ENCODE results near the gene CCT3. TPM values are rescaled to one million over a fixed set of nuclear protein-coding genes. Genes with fewer than 3 reads are reported as not detected.

Gene CCT3
- total RNA-seq, 1 experiment from 2014 or later = 325 TPM

DNA sequence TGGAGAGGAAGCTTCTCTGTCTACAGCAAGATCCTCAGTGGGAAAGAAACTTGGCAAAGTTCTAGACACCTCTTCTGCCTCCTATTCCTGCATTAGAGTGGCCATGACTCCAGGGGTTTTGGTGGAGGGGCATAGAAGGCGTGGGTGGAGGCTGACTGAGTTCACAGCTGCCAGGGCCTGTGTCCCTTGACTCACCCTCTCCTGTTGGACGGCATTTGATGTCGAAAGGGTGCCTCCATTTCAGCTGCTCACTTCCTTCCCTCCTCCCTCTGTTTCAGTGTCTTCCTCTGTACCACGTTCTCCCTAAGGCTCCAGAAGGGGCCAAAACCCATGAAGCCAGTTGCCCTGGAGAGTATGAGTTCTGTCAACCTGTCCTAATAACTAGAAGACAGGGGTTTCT is 53.3 kb downstream of the CCT3 start:
- no peaks in the 10 kb centered on the region for H3K9me2 ChIP-seq (replicated peaks; ENCODE audit: insufficient read depth, low read length)
- H3K9me3 ChIP-seq (ENCODE audit: low read length) = no peaks in the 10 kb centered on the region
- H3K4me1 ChIP-seq (ENCODE audit: low read length) = peaks cover 24% of the 10 kb centered on the region
- no peak overlapping the region for H2AFZ ChIP-seq (ENCODE audit: low read length)
- H3K36me3 ChIP-seq (ENCODE audit: insufficient read depth, low read length) = peaks cover 11% of the 10 kb centered on the region; the same call in 1 of the 2 replicates
- peaks cover 20% of the 10 kb centered on the region; the same call in 1 of the 2 replicates for H4K20me1 ChIP-seq (ENCODE audit: insufficient read depth, low read depth, low read length)
- no peak overlapping the region for H3K4me2 ChIP-seq (ENCODE audit: low read depth, low read length, poor library complexity, severe bottlenecking)
- no peaks in the 10 kb centered on the region for H3K27me3 ChIP-seq (ENCODE audit: low read length)
- no peak overlapping the region for H3K4me3 ChIP-seq (ENCODE audit: low read length)
- H3K79me2 ChIP-seq (ENCODE audit: low read length) = peaks cover 43% of the 10 kb centered on the region
- no peak for DNase-seq
- no peak overlapping the region for H3K9ac ChIP-seq (ENCODE audit: low read length)
- H3K27ac ChIP-seq (ENCODE audit: low read length) = no peak overlapping the region

- H3K9me3 ChIP-seq (ENCODE audit: low read length) = no peaks in the 10 kb centered on the region
- peaks cover 50% of the 10 kb centered on the region for H3K79me2 ChIP-seq (ENCODE audit: low read length)
- H3K9ac ChIP-seq (ENCODE audit: low read length) = peak within 1 kb of the TSS; percentile 94
- peak within 1 kb of the TSS; percentile 64; the same call in 1 of the 2 replicates for H2AFZ ChIP-seq (ENCODE audit: low read length)
- H3K4me1 ChIP-seq (ENCODE audit: low read length) = peaks cover 24% of the 10 kb centered on the region
- peak within 1 kb of the TSS; percentile 70 for H3K4me2 ChIP-seq (ENCODE audit: low read depth, low read length, poor library complexity, severe bottlenecking)
- no peaks in the 10 kb centered on the region for H3K9me2 ChIP-seq (replicated peaks; ENCODE audit: insufficient read depth, low read length)
- peaks cover 14% of the 10 kb centered on the region; the same call in 1 of the 2 replicates for H3K36me3 ChIP-seq (ENCODE audit: insufficient read depth, low read length)
- H3K4me3 ChIP-seq (ENCODE audit: low read length) = peak within 1 kb of the TSS; percentile 74
- H4K20me1 ChIP-seq (ENCODE audit: insufficient read depth, low read depth, low read length) = peaks cover 25% of the 10 kb centered on the region; the same call in 1 of the 2 replicates
- DNase-seq = no peak
- no peaks in the 10 kb centered on the region for H3K27me3 ChIP-seq (ENCODE audit: low read length)
- H3K27ac ChIP-seq (ENCODE audit: low read length) = no peak within 1 kb of the TSS; the same call in 1 of the 2 replicates
Measured at GRCh38 chr1:156284112-156284511, 54.0 kb downstream of the CCT3 start, which contains the start of gene TMEM79. Gene TMEM79 (plus strand): TSS chr1:156284325. CDS start chr1:156285227, 902 bp downstream.

- H3K9me2 ChIP-seq (replicated peaks; ENCODE audit: insufficient read depth, low read length) = no peaks in the 10 kb centered on the region
- H3K4me1 ChIP-seq (ENCODE audit: low read length) = peaks cover 24% of the 10 kb centered on the region
- no peak overlapping the region for H3K27ac ChIP-seq (ENCODE audit: low read length)
- H3K4me3 ChIP-seq (ENCODE audit: low read length) = peak overlapping the region; percentile 74
- H3K36me3 ChIP-seq (ENCODE audit: insufficient read depth, low read length) = peaks cover 16% of the 10 kb centered on the region; the same call in 1 of the 2 replicates
- H3K79me2 ChIP-seq (ENCODE audit: low read length) = peaks cover 56% of the 10 kb centered on the region
- H2AFZ ChIP-seq (ENCODE audit: low read length) = no peak overlapping the region
- peak overlapping the region; percentile 94 for H3K9ac ChIP-seq (ENCODE audit: low read length)
- peak overlapping the region; percentile 70 for H3K4me2 ChIP-seq (ENCODE audit: low read depth, low read length, poor library complexity, severe bottlenecking)
- no peak for DNase-seq
- peaks cover 25% of the 10 kb centered on the region; the same call in 1 of the 2 replicates for H4K20me1 ChIP-seq (ENCODE audit: insufficient read depth, low read depth, low read length)
- H3K27me3 ChIP-seq (ENCODE audit: low read length) = no peaks in the 10 kb centered on the region
- H3K9me3 ChIP-seq (ENCODE audit: low read length) = no peaks in the 10 kb centered on the region
Measured at GRCh38 chr1:156283521-156283920, 54.6 kb downstream of the CCT3 start.

- Histone ChIP-seq H3K79me2 (ENCODE audit: low read length) (peaks cover 63% of the 10 kb centered on the region), H3K4me2 (ENCODE audit: low read depth, low read length, poor library complexity, severe bottlenecking) (peak within 1 kb of the TSS; percentile 70), H4K20me1 (ENCODE audit: insufficient read depth, low read depth, low read length) (peaks cover 25% of the 10 kb centered on the region; the same call in 1 of the 2 replicates), H2AFZ (ENCODE audit: low read length) (peak within 1 kb of the TSS; percentile 64; the same call in 1 of the 2 replicates), H3K27ac (ENCODE audit: low read length) (peak within 1 kb of the TSS; percentile 73), H3K4me1 (ENCODE audit: low read length) (peaks cover 24% of the 10 kb centered on the region), H3K9ac (ENCODE audit: low read length) (peak within 1 kb of the TSS; percentile 94), H3K9me2 (replicated peaks; ENCODE audit: insufficient read depth, low read length) (no peaks in the 10 kb centered on the region), H3K9me3 (ENCODE audit: low read length) (no peaks in the 10 kb centered on the region), H3K4me3 (ENCODE audit: low read length) (peak within 1 kb of the TSS; percentile 74), H3K36me3 (ENCODE audit: insufficient read depth, low read length) (peaks cover 24% of the 10 kb centered on the region; the same call in 1 of the 2 replicates), H3K27me3 (ENCODE audit: low read length) (no peaks in the 10 kb centered on the region)
- peak; percentile 99 for DNase-seq
Measured at GRCh38 chr1:156282479-156283222, 55.4 kb downstream of the CCT3 start, which contains the start of gene SMG5. Gene SMG5 (minus strand): TSS chr1:156282825. CDS start chr1:156282680, 145 bp downstream.

- Histone ChIP-seq H3K79me2 (ENCODE audit: low read length) (peaks cover 63% of the 10 kb centered on the region), H3K36me3 (ENCODE audit: insufficient read depth, low read length) (peaks cover 28% of the 10 kb centered on the region; the same call in 1 of the 2 replicates), H3K27me3 (ENCODE audit: low read length) (no peaks in the 10 kb centered on the region), H3K9ac (ENCODE audit: low read length) (peak overlapping the region; percentile 94), H3K27ac (ENCODE audit: low read length) (peak overlapping the region; percentile 73), H3K9me2 (replicated peaks; ENCODE audit: insufficient read depth, low read length) (no peaks in the 10 kb centered on the region), H2AFZ (ENCODE audit: low read length) (no peak overlapping the region), H4K20me1 (ENCODE audit: insufficient read depth, low read depth, low read length) (peaks cover 25% of the 10 kb centered on the region; the same call in 1 of the 2 replicates), H3K4me2 (ENCODE audit: low read depth, low read length, poor library complexity, severe bottlenecking) (peak overlapping the region; percentile 70), H3K4me1 (ENCODE audit: low read length) (peaks cover 24% of the 10 kb centered on the region), H3K9me3 (ENCODE audit: low read length) (no peaks in the 10 kb centered on the region), H3K4me3 (ENCODE audit: low read length) (peak overlapping the region; percentile 74)
- peak; percentile 79 for DNase-seq
Measured at GRCh38 chr1:156281693-156282478, 56.2 kb downstream of the CCT3 start.

DNA sequence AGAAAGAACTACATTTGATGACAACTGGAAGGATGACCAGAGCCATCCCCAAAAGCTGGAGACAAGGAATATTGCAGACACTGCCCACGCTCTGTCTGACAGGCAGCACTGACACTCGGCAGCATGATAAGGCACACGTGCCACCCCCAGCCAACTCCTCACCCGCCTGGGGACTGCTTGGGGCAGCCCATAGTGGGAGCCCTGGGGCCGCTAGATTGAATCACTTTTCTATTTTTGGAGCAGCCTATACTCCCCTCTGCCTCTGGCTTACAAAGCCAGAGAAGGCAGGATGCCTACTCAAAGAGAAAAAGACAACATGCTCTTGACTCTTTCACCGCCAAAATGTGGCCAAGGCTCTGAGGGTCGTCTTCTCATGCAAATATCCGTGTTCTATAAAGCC is 56.8 kb downstream of the CCT3 start:
- peak overlapping the region; percentile 73 for H3K27ac ChIP-seq (ENCODE audit: low read length)
- H3K4me1 ChIP-seq (ENCODE audit: low read length) = peaks cover 24% of the 10 kb centered on the region
- H3K79me2 ChIP-seq (ENCODE audit: low read length) = peaks cover 63% of the 10 kb centered on the region
- peak; percentile 78 for DNase-seq
- H3K27me3 ChIP-seq (ENCODE audit: low read length) = no peaks in the 10 kb centered on the region
- no peaks in the 10 kb centered on the region for H3K9me3 ChIP-seq (ENCODE audit: low read length)
- peaks cover 25% of the 10 kb centered on the region; the same call in 1 of the 2 replicates for H4K20me1 ChIP-seq (ENCODE audit: insufficient read depth, low read depth, low read length)
- no peaks in the 10 kb centered on the region for H3K9me2 ChIP-seq (replicated peaks; ENCODE audit: insufficient read depth, low read length)
- H3K9ac ChIP-seq (ENCODE audit: low read length) = peak overlapping the region; percentile 94
- H3K36me3 ChIP-seq (ENCODE audit: insufficient read depth, low read length) = peaks cover 34% of the 10 kb centered on the region; the same call in 1 of the 2 replicates
- H2AFZ ChIP-seq (ENCODE audit: low read length) = no peak overlapping the region
- peak overlapping the region; percentile 74 for H3K4me3 ChIP-seq (ENCODE audit: low read length)
- H3K4me2 ChIP-seq (ENCODE audit: low read depth, low read length, poor library complexity, severe bottlenecking) = peak overlapping the region; percentile 70

DNA sequence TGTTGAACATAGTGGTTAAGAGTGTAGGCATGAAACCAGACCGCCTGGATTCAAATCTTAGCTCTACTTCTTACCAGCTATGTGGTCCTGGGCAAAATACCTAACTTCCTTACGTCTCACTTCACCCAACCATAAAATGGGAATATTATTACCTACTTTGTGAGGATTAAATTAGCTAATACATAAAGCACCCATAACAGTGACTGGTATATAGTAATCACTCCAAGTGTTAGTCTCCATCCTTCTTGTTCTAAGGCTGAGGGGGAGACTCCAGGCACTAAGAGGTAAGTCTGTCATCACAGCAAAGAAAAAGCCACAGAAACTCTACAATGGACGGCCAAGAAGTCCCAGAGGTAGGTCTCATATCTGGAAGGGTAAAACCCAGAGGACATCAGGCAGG is 58.3 kb downstream of the CCT3 start:
- Histone ChIP-seq H3K4me3 (ENCODE audit: low read length) (no peak overlapping the region), H3K79me2 (ENCODE audit: low read length) (peaks cover 63% of the 10 kb centered on the region), H3K36me3 (ENCODE audit: insufficient read depth, low read length) (peaks cover 40% of the 10 kb centered on the region; the same call in 1 of the 2 replicates), H3K9me2 (replicated peaks; ENCODE audit: insufficient read depth, low read length) (no peaks in the 10 kb centered on the region), H3K4me1 (ENCODE audit: low read length) (peaks cover 24% of the 10 kb centered on the region), H3K4me2 (ENCODE audit: low read depth, low read length, poor library complexity, severe bottlenecking) (no peak overlapping the region), H3K27me3 (ENCODE audit: low read length) (no peaks in the 10 kb centered on the region), H3K9me3 (ENCODE audit: low read length) (no peaks in the 10 kb centered on the region), H3K9ac (ENCODE audit: low read length) (no peak overlapping the region), H2AFZ (ENCODE audit: low read length) (no peak overlapping the region), H4K20me1 (ENCODE audit: insufficient read depth, low read depth, low read length) (peaks cover 25% of the 10 kb centered on the region; the same call in 1 of the 2 replicates), H3K27ac (ENCODE audit: low read length) (no peak overlapping the region)
- DNase-seq = no peak

All from Karpas-422 (cell line).